Left kidney (tissue), 8 donors: ENCODE measurements around the gene SUPT5H. TPM values are rescaled to one million over a fixed set of nuclear protein-coding genes. Genes with fewer than 3 reads are reported as not detected.
A peak's percentile ranks its signal among the peaks of the same experiment; 100 is the strongest.

Experiments
- DNase-seq: peaks from one replicate; pipeline ENCODE4 v3.0.0-alpha.2; 2013
- long read RNA-seq, 8 donors: transcript quantifications; one replicate each; lab custom pipeline, GENCODE V29; 2026
- polyA plus RNA-seq: library from polyadenylated mRNA; unstranded; fragments of 120-200 nt; gene quantifications from one replicate; pipeline ENCODE4 v1.2.1, GENCODE V29; 2013; ENCODE audit not compliant: insufficient read length

The SUPT5H gene
- polyA plus RNA-seq = 150 TPM
- long read RNA-seq, donor 1, partial matches to known transcripts = 12 of 14 reads
- long read RNA-seq, donor 1, other reads (novel, unspliced or antisense) = 0 of 14 reads
- long read RNA-seq, donor 2, partial matches to known transcripts = 7 of 18 reads
- long read RNA-seq, donor 2, other reads (novel, unspliced or antisense) = 5 of 18 reads
- long read RNA-seq, donor 3, transcript SUPT5H-218 (2 exons, 718 nt) = major isoform, 8 of 8 reads
- long read RNA-seq, donor 3, partial matches to known transcripts = 0 of 8 reads
- long read RNA-seq, donor 3, other reads (novel, unspliced or antisense) = 0 of 8 reads
- long read RNA-seq, donor 4 = 0 reads
- long read RNA-seq, donor 5, transcript SUPT5H-218 (2 exons, 718 nt) = major isoform, 5 of 14 reads
- long read RNA-seq, donor 5, partial matches to known transcripts = 5 of 14 reads
- long read RNA-seq, donor 5, other reads (novel, unspliced or antisense) = 0 of 14 reads
- long read RNA-seq, donor 6, partial matches to known transcripts = 8 of 13 reads
- long read RNA-seq, donor 6, other reads (novel, unspliced or antisense) = 0 of 13 reads
- long read RNA-seq, donor 7, transcript SUPT5H-218 (2 exons, 718 nt) = major isoform, 5 of 19 reads
- long read RNA-seq, donor 7, partial matches to known transcripts = 10 of 19 reads
- long read RNA-seq, donor 7, other reads (novel, unspliced or antisense) = 0 of 19 reads
- long read RNA-seq, donor 8, partial matches to known transcripts = 0 of 1 reads
- long read RNA-seq, donor 8, other reads (novel, unspliced or antisense) = 0 of 1 reads

- DNase-seq = peak; percentile 97
These were observed at the start of gene SUPT5H for GRCh38 chr19:39445196-39446111. TSS of gene SUPT5H (plus strand) at chr19:39445582. CDS start at chr19:39445891, 309 bp downstream.

GRCh38 chr19:39397360-39398296, 47.8 kb upstream of the SUPT5H start:
- no peak for DNase-seq

- DNase-seq = no peak
These were observed 47.0 kb upstream of the SUPT5H start for GRCh38 chr19:39398297-39398864.

GRCh38 chr19:39399668-39400050, 45.7 kb upstream of the SUPT5H start:
- no peak for DNase-seq

GRCh38 chr19:39400061-39400460, 45.3 kb upstream of the SUPT5H start:
- DNase-seq = no peak

- DNase-seq = no peak
These were observed 44.3 kb upstream of the SUPT5H start for GRCh38 chr19:39401070-39401548.

GRCh38 chr19:39401549-39402345, 43.6 kb upstream of the SUPT5H start:
- DNase-seq = no peak

- peak; percentile 93 for DNase-seq
These were observed 42.8 kb upstream of the SUPT5H start for GRCh38 chr19:39402346-39403300.

GRCh38 chr19:39403331-39404312, 41.8 kb upstream of the SUPT5H start:
- peak; percentile 92 for DNase-seq

- DNase-seq = no peak
These were observed 40.0 kb upstream of the SUPT5H start for GRCh38 chr19:39405261-39405957.

GRCh38 chr19:39405958-39406655, 39.3 kb upstream of the SUPT5H start:
- no peak for DNase-seq

GRCh38 chr19:39406656-39407409, 38.5 kb upstream of the SUPT5H start, which contains the start of gene ZFP36:
TSS of gene ZFP36 (plus strand) at chr19:39406847. CDS start at chr19:39406905, 58 bp downstream.
- DNase-seq = peak; percentile 79

GRCh38 chr19:39407410-39407659, 38.0 kb upstream of the SUPT5H start:
- DNase-seq = no peak

GRCh38 chr19:39407660-39408391, 37.6 kb upstream of the SUPT5H start:
- DNase-seq = no peak
